Activated T-cell treated with anti-CD3 and anti-CD28 coated beads, Interleukin-2, amount 50 U/mL, for 24 hours (primary cell): Measurements from ENCODE around the gene HSPB2.

Experiments
- DNase-seq: peaks from one replicate; pipeline ENCODE4 v3.0.0-alpha.2; 2020
- H3K27ac Mint-ChIP-seq: 2 replicates; pipeline ENCODE4 v1.8.0; 2020; ENCODE audit warnings: mild to moderate bottlenecking, mixed read lengths
- H3K27me3 Mint-ChIP-seq: 2 replicates; pipeline ENCODE4 v1.8.0; 2020; ENCODE audit warnings: mixed read lengths
- H3K36me3 Mint-ChIP-seq: 2 replicates; pipeline ENCODE4 v1.8.0; 2020; ENCODE audit warnings: low read depth, mixed read lengths
- H3K4me1 Mint-ChIP-seq: 2 replicates; pipeline ENCODE4 v1.8.0; 2020; ENCODE audit warnings: low read depth, mixed read lengths
- H3K4me3 Mint-ChIP-seq: 2 replicates; pipeline ENCODE4 v1.8.0; 2020; ENCODE audit warnings: mild to moderate bottlenecking, moderate library complexity, mixed read lengths
- H3K9me3 Mint-ChIP-seq: 2 replicates; pipeline ENCODE4 v1.8.0; 2020; ENCODE audit warnings: mixed read lengths

The HSPB2 gene

DNA sequence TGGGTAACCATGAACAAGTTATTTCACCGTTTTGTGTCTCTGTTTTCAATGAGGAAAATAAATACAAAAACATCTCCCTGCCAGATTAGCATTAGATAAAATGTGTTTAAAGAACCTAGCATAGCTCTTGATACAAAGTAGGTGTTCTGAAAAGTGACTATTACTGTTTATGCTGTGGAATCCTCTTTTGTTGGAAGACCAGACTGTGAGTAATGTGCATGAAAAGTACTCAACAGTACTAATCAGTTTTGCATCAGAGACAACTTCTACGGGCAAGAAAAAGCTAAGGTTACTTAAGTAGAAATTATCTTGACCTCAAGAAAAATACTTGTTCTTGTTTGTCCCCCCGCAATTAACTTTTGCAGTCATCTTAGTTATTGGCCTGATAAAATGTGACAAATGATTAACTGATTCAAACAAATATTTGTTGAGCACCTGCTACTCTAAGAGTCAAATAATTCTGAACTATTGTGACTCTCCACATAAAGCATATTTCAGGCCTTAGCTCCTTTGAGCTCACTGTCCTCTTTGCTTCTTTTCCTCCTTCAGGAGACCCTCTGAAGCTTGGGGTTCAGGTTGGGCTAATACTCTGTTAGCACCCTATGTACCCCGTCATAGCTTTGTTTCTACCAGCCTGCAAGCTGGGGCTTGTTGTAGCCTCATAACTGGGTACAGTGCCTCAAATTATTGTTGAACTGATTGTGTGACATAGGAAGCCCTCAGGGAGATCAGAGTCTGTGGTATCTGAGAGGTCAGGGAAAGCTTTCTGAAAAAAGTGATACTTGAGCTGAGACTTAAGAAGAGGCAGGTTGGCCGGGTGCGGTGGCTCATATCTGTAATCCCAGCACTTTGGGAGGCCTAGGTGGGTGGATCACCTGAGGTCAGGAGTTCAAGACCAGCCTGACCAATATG lies 49.1 kb downstream of the HSPB2 start:
- Mint-ChIP-seq H3K9me3 (no peaks in the 10 kb centered on the region), H3K4me3 (no peak overlapping the region), H3K27me3 (no peaks in the 10 kb centered on the region), H3K36me3 (no peaks in the 10 kb centered on the region), H3K4me1 (peaks cover 7% of the 10 kb centered on the region), H3K27ac (no peak overlapping the region)
- no peak for DNase-seq
